Ascending aorta (tissue), 2 donors: ENCODE measurements around the gene KLF12. TPM values are rescaled to one million over a fixed set of nuclear protein-coding genes. Genes with fewer than 3 reads are reported as not detected.

ENCODE experiments used
- DNase-seq, 2 donors: peaks; one replicate each; pipeline ENCODE4 v3.0.0-alpha.2; 2019; ENCODE audit warnings: low spot score in 2 of 2
- H3K27ac ChIP-seq, 2 donors: fragments of 200-600 bp; sonication (generic); one replicate each; pipeline ENCODE4 v1.5.1; 2016 to 2017; ENCODE audit warnings: mild to moderate bottlenecking in 1 of 2
- H3K27me3 ChIP-seq: fragments of 200-600 bp; sonication (generic); one replicate; pipeline ENCODE4 v1.5.1; 2017
- H3K36me3 ChIP-seq, 2 donors: fragments of 200-600 bp; sonication (generic); one replicate each; pipeline ENCODE4 v1.5.1; 2016
- H3K4me1 ChIP-seq, 2 donors: fragments of 200-600 bp; sonication (generic); one replicate each; pipeline ENCODE4 v1.5.1; 2016 to 2017; ENCODE audit warnings: mild to moderate bottlenecking in 1 of 2
- H3K4me3 ChIP-seq, 2 donors: fragments of 200-600 bp; sonication (generic); one replicate each; pipeline ENCODE4 v1.5.1; 2016 to 2017; ENCODE audit warnings: mild to moderate bottlenecking in 1 of 2
- H3K9me3 ChIP-seq, 2 donors: fragments of 200-600 bp; sonication (generic); one replicate each; pipeline ENCODE4 v1.5.1; 2016
- CTCF ChIP-seq, 3 experiments: fragments of 200-600 bp in 2 of 3; fragments of 450-650 bp in 1 of 3; sonication (generic) in 2 of 3; IDR thresholded peaks; one replicate each; pipeline ENCODE4 v1.5.1; 2016 to 2019; ENCODE audit warnings: antibody characterized with exemption in 3 of 3, mild to moderate bottlenecking in 1 of 3, moderate library complexity in 1 of 3
- intact Hi-C: fragments of 100-400 bp; cut with DNase I; formaldehyde crosslinking; loops from one replicate; pipeline ENCODE4 v1.15.1; 2023
- total RNA-seq: library from RNA; depleted of rRNA; stranded (reverse); fragments of >200 nt; gene quantifications from one replicate; pipeline ENCODE4 v1.1.0, GENCODE V29; 2016

KLF12 gene
- 17.9 TPM for total RNA-seq

GRCh38 chr13:74134221-74134776, at the start of gene KLF12:
KLF12 (minus strand) TSS chr13:74134404.
- Histone ChIP-seq H3K9me3 (no peaks in the 10 kb centered on the region), H3K27ac (peak within 1 kb of the TSS; percentile 96 to 98), H3K27me3 (no peaks in the 10 kb centered on the region), H3K4me3 (peak within 1 kb of the TSS; percentile 92 to 97), H3K36me3 (no peaks in the 10 kb centered on the region), H3K4me1 (peaks cover 0 to 19% of the 10 kb centered on the region in 2 donors)
- intact Hi-C loops, result loop anchor here (5.0 to 10.0 kb wide), 4 partner anchors 187 to 1501 kb away; partner anchors contain the start of genes DIS3, LMO7 and PIBF1
- no peak for TF ChIP-seq CTCF (IDR thresholded peaks at IDR 0.05)
- DNase-seq, result peak; percentile 61 to 96

GRCh38 chr13:74182491-74182890, 48.3 kb upstream of the KLF12 start:
- Histone ChIP-seq H3K4me3 (no peak overlapping the region), H3K9me3 (no peaks in the 10 kb centered on the region), H3K27me3 (no peaks in the 10 kb centered on the region), H3K27ac (no peak overlapping the region), H3K4me1 (no peaks in the 10 kb centered on the region), H3K36me3 (no peaks in the 10 kb centered on the region)
- intact Hi-C loops, result no loop called here
- TF ChIP-seq CTCF (IDR thresholded peaks at IDR 0.05), result no peak
- DNase-seq, result no peak

- H3K9me3 ChIP-seq, result no peaks in the 10 kb centered on the region
- intact Hi-C loops, result no loop called here
- TF ChIP-seq CTCF (IDR thresholded peaks at IDR 0.05), result no peak
Measured at GRCh38 chr13:74174810-74175209, 40.6 kb upstream of the KLF12 start.

GRCh38 chr13:74173822-74174221, 39.6 kb upstream of the KLF12 start:
- no peak overlapping the region for H3K4me3 ChIP-seq
- no peaks in the 10 kb centered on the region for H3K36me3 ChIP-seq
- intact Hi-C loops, result no loop called here
- no peak overlapping the region for H3K27ac ChIP-seq
- H3K27me3 ChIP-seq, result no peaks in the 10 kb centered on the region
- H3K4me1 ChIP-seq, result no peaks in the 10 kb centered on the region
- H3K9me3 ChIP-seq, result no peaks in the 10 kb centered on the region
- TF ChIP-seq CTCF (IDR thresholded peaks at IDR 0.05), result no peak
- no peak for DNase-seq

More at GRCh38 chr13:74174810-74175209, 40.6 kb upstream of the KLF12 start:
- no peak for DNase-seq
- no peak overlapping the region for H3K27ac ChIP-seq
- no peaks in the 10 kb centered on the region for H3K27me3 ChIP-seq
- H3K4me3 ChIP-seq, result no peak overlapping the region
- H3K4me1 ChIP-seq, result no peaks in the 10 kb centered on the region
- H3K36me3 ChIP-seq, result no peaks in the 10 kb centered on the region

GRCh38 chr13:74171641-74172040, 37.4 kb upstream of the KLF12 start:
- intact Hi-C loops, result no loop called here
- Histone ChIP-seq H3K9me3 (no peaks in the 10 kb centered on the region), H3K27me3 (no peaks in the 10 kb centered on the region), H3K4me1 (no peaks in the 10 kb centered on the region), H3K36me3 (no peaks in the 10 kb centered on the region), H3K27ac (no peak overlapping the region), H3K4me3 (no peak overlapping the region)
- DNase-seq, result no peak
- no peak for TF ChIP-seq CTCF (IDR thresholded peaks at IDR 0.05)

- no peaks in the 10 kb centered on the region for H3K4me1 ChIP-seq
- no peak for TF ChIP-seq CTCF (IDR thresholded peaks at IDR 0.05)
- no peak overlapping the region for H3K4me3 ChIP-seq
- no peak overlapping the region for H3K27ac ChIP-seq
- no peaks in the 10 kb centered on the region for H3K9me3 ChIP-seq
- no peak for DNase-seq
- H3K27me3 ChIP-seq, result no peaks in the 10 kb centered on the region
- no peaks in the 10 kb centered on the region for H3K36me3 ChIP-seq
- intact Hi-C loops, result no loop called here
Measured at GRCh38 chr13:74169676-74170075, 35.5 kb upstream of the KLF12 start.
